ENCODE results near the gene SCGB1C1.

SCGB1C1 gene

DNA sequence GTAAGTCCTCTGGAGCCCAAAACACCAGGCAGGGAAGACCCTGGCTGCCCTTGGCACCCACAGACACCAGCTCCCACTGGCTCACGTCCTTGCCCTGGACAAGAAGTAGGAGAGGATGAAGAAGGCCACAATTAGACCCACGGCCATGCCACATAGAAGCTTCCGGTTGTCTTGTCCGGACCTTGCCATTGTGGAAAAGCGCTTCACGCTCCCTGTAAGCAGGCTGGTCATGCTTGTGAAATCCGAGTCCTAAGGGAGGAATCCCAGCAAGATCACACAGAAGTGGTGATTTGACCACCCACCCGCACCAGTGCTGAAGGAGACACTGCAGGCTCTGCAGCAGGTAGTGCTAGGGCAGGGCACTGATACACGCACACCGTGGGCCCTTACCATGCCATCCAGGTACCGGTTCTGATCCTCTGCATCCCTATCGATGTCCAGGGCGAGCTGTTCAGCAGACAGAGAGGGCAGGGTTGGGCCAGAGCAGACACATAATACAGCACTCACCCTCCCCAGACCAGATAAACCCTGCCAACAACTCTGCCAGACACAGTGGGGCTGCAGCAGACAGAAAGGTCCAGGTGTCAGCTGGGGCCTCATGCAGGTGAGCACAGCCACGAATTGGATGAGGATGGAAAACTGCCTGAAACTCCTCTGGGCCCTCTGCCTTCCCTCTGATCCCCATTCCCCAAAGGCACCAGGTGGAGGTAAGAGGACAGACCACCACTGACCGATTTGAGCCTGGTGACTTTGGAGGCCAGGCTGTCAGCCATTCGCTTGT is 12.5 kb downstream of the SCGB1C1 start:
- no peak for DNase-seq

- no peak for DNase-seq
Measured at GRCh38 chr11:206002-206384, 13.1 kb downstream of the SCGB1C1 start.

GRCh38 chr11:206526-207207 is 13.8 kb downstream of the SCGB1C1 start:
- no peak for DNase-seq

GRCh38 chr11:207208-207862 is 14.5 kb downstream of the SCGB1C1 start, which contains the start of the genes BET1L and RIC8A:
TSS of gene BET1L (minus strand) at chr11:207399. CDS start at chr11:207321, 78 bp downstream.
TSS of gene RIC8A (plus strand) at chr11:207708. CDS start at chr11:208855, 1,147 bp downstream.
- peak; percentile 18 for DNase-seq

GRCh38 chr11:207863-208180 is 14.9 kb downstream of the SCGB1C1 start:
- DNase-seq, result no peak

DNA sequence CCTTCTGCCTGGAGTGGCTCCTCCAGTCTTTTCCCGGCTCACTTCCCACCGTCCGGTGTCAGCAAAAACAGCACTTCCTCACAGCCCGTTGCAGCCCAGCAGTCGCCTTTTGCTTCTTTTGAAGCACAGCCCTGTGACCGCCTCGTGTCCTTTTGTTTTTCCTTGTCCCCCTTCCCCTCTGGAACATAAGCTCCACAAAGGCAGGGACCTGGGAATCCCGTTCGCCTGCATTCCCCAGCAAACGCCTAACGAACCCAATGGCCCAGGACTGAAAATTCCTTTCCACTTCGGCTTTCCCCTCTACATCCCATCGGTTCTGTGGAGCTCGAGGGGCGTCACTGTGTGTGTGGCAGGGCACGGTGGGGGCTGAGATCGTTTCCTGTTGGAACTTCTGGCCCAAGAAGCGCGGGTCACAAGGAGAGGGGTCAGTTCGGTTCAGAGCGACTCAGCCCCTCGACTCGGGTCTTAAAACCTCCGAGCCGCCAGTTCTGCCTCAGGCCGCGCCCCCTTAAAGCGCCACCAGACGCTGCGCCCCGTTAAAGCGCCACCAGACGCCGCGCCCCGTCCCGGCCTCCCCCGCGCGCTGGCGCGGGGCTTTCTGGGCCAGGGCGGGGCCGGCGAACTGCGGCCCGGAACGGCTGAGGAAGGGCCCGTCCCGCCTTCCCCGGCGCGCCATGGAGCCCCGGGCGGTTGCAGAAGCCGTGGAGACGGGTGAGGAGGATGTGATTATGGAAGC is 15.5 kb downstream of the SCGB1C1 start:
- DNase-seq, result peak; percentile 1

- DNase-seq, result no peak
Measured at GRCh38 chr11:208917-209260, 16.0 kb downstream of the SCGB1C1 start.

- no peak for DNase-seq
Measured at GRCh38 chr11:209275-210121, 16.6 kb downstream of the SCGB1C1 start.

DNA sequence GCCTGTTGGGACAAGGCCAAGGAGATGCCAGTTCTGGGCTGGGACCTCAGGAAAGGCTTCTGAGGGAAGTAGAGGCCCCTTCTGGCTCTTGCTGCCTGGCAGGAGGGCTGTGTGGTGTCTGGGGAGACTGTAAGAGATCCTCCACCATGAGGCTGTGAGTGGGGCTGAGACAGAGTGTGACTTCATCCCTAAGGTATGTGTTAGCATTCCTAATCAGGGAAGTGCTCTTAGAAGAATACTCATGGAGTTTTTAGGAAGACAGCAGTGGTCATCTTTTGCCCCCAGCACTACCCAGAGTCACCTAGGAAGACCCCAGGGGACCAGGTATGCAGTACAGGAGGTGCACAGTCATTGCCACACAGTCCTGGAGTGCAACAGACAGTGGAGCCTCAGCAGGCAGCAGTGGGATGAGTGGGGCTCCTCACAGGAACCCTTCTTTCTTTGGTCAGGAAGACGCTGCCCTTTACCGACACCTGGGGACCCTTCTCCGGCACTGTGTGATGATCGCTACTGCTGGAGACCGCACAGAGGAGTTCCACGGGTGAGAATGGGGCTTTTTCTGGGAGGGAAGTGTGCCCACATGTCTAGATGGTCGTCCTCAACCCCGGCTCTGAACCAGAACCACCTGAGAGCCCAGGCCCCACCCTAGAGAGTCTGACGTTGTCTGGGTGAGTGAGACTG is 17.4 kb downstream of the SCGB1C1 start:
- DNase-seq, result no peak

GRCh38 chr11:210803-211180 is 17.9 kb downstream of the SCGB1C1 start:
- DNase-seq, result no peak

- no peak for DNase-seq
Measured at GRCh38 chr11:211295-211694, 18.4 kb downstream of the SCGB1C1 start.

DNA sequence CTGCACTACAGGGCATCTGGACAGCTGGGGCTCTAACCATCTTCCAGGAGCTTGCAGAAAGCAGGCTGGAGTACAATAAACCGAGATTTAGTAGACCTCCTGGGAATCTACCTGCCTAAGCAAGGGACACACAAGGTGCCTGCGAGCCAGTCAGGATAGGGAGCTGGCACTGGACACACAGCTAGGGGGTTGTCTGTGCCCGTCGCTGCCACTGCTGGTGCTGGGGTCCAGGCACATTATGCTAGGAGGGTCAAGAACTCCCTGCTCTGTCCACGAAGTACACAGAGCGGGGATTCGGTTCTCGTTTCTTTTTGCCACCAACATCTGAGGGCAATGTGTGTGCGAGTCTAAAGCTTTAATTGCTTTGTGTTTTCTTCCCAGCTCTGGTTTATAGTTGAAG is 18.9 kb downstream of the SCGB1C1 start:
- no peak for DNase-seq

DNA sequence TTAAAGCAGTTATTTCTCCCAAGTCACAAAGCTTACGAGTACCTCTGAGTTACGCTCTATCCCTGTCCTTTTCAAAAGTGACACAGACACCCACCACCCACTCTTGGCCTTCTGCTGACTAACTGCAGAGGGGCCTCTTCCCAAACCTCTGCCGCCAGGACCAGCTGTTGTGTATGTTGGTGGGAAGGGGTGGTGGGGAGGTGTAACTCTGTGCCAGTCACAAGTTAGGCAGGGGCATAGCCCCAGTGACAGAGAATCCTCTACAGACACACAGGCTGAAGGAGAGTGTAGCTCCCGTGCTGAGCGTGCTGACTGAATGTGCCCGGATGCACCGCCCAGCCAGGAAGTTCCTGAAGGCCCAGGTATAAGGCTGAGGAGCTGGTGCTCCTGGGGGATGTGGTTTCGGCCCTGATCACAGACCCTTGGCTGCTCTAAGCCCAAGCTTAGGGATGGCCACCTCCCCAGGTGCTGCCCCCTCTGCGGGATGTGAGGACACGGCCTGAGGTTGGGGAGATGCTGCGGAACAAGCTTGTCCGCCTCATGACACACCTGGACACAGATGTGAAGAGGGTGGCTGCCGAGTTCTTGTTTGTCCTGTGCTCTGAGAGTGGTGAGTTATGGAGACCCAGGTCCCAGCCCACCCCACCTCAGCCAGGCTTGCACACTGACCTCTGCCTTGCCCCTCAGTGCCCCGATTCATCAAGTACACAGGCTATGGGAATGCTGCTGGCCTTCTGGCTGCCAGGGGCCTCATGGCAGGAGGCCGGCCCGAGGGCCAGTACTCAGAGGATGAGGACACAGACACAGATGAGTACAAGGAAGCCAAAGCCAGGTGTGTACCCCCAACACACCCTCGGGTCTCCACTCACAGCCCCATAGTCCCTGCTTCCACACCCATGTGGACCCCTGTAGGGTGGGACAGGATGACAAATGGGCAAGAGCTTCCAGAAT is 19.5 kb downstream of the SCGB1C1 start:
- no peak for DNase-seq

- no peak for DNase-seq
Measured at GRCh38 chr11:213111-213510, 20.2 kb downstream of the SCGB1C1 start.

GRCh38 chr11:214083-214482 is 21.2 kb downstream of the SCGB1C1 start:
- DNase-seq, result no peak

DNA sequence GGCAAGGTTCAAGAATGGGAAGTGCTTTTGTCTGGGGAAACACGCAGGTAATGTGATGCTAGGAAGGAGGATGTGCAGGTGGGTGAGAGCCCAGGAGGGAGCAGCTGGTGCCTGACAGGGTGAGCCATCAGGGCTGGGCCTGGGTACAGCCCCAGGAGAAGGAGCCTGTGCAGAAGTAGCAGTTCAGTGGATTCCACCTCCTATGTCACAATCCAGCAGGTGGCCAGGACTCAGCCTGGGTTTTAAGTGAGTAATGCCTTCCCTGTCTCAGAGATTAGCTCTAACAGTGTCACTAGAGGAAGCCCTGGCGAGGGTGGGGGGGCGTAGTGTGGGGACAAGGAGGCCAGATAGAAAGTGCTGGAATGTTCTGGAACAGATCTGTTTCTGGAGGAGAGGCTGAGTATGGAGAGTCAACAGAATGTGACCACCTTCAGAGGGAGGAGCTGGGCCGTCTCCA is 22.7 kb downstream of the SCGB1C1 start:
- no peak for DNase-seq

GRCh38 chr11:216081-216974 is 23.4 kb downstream of the SCGB1C1 start:
- no peak for DNase-seq

- no peak for DNase-seq
Measured at GRCh38 chr11:217704-218103, 24.8 kb downstream of the SCGB1C1 start.

- no peak for DNase-seq
Measured at GRCh38 chr11:218815-219593, 26.1 kb downstream of the SCGB1C1 start.

Measured in NCI-H510A treated with DMSO at 0.1 percent for 48 hours (cell line).